ENCODE measurements around the gene CALN1. TPM values are rescaled to one million over a fixed set of nuclear protein-coding genes. Genes with fewer than 3 reads are reported as not detected.

Gene CALN1
- total and polyA plus RNA-seq, 12 donors: not detected

DNA sequence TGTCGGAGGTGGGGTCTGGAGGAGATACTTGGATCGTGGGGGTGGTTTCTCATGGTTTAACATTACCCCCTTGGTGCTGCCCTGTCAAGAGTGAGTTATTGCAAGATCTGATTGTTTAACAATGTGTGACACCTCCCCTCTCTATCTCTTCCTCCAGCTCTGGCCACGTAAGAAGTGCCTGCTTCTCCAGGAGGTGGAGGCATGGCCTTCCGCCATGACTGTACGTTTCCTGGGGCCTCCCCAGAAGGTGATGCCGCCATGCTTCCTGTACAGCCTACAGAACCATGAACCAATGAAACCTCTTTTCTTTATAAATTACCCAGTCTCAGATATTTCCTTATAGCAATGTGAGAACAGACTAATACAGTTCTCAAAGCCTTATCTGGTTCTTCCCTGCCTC, 547.0 kb downstream of the CALN1 start:
- H3K4me3 ChIP-seq: no peak overlapping the region
- no peak for DNase-seq
- TF ChIP-seq CTCF (IDR thresholded peaks at IDR 0.05): no peak
- peaks cover 0 to 1% (median 0%) of the 10 kb centered on the region in 7 donors for H3K27me3 ChIP-seq
- peaks cover 0 to 3% (median 0%) of the 10 kb centered on the region in 11 donors for H3K9me3 ChIP-seq
- H3K36me3 ChIP-seq: no peaks in the 10 kb centered on the region
- H3K4me1 ChIP-seq: no peaks in the 10 kb centered on the region
- WGBS, 2 donors: 66 to 72% methylated on average over 6 of the region's 6 CpGs
- no peak for ATAC-seq
- H3K27ac ChIP-seq: no peak overlapping the region
- intact Hi-C loops (cut with DNase I): no loop called here

DNA sequence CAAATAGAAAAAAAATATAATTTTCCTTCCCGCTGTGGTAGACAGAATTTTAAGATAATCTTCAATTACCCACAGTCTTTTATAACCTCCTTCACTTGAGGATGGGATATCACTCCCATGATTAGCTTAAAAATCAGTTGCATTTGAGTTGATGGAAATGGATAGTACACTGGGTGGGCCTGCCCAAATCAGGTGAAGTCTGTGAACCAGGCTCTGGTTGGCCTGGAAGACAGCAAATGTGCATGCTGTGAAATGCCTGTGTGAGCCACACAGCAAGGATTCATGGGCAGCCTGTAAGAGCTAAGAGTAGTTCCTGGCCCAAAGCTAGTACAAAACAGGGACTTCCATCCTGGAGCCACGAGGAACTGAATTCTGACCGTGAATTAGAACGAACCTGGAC, 548.0 kb downstream of the CALN1 start:
- WGBS, 2 donors: 89 to 90% methylated on average over 4 of the region's 4 CpGs
- intact Hi-C loops (cut with DNase I): no loop called here
- Histone ChIP-seq H3K4me3 (no peak overlapping the region), H3K27me3 (peaks cover 0 to 3% (median 0%) of the 10 kb centered on the region in 7 donors), H3K4me1 (no peaks in the 10 kb centered on the region), H3K9me3 (peaks cover 0 to 3% (median 0%) of the 10 kb centered on the region in 11 donors), H3K27ac (no peak overlapping the region), H3K36me3 (no peaks in the 10 kb centered on the region)
- ATAC-seq: no peak
- no peak for DNase-seq
- no peak for TF ChIP-seq CTCF (IDR thresholded peaks at IDR 0.05)

- no peak for ATAC-seq
- H3K27ac ChIP-seq: no peak overlapping the region
- no peak overlapping the region for H3K4me3 ChIP-seq
- intact Hi-C loops (cut with DNase I): no loop called here
- DNase-seq: no peak
- H3K36me3 ChIP-seq: no peaks in the 10 kb centered on the region
- WGBS, 2 donors: 65 to 74% methylated on average over 4 of the region's 4 CpGs
- peaks cover 0 to 9% (median 0%) of the 10 kb centered on the region in 7 donors for H3K27me3 ChIP-seq
- H3K4me1 ChIP-seq: no peaks in the 10 kb centered on the region
- H3K9me3 ChIP-seq: no peaks in the 10 kb centered on the region
- no peak for TF ChIP-seq CTCF (IDR thresholded peaks at IDR 0.05)
These were observed 551.6 kb downstream of the CALN1 start for GRCh38 chr7:71860572-71860971.

- no peak for TF ChIP-seq CTCF (IDR thresholded peaks at IDR 0.05)
- no peak overlapping the region for H3K27ac ChIP-seq
- no peak for ATAC-seq
- intact Hi-C loops (cut with DNase I): no loop called here
- H3K27me3 ChIP-seq: peaks cover 0 to 9% (median 0%) of the 10 kb centered on the region in 7 donors
- no peaks in the 10 kb centered on the region for H3K9me3 ChIP-seq
- no peaks in the 10 kb centered on the region for H3K36me3 ChIP-seq
- H3K4me3 ChIP-seq: no peak overlapping the region
- no peaks in the 10 kb centered on the region for H3K4me1 ChIP-seq
- WGBS, 2 donors: 78 to 81% methylated on average over 6 of the region's 6 CpGs
- no peak for DNase-seq
These were observed 554.8 kb downstream of the CALN1 start for GRCh38 chr7:71857338-71857737.

All from heart right ventricle (tissue), 16 donors.